Activated CD4-positive, alpha-beta T cell treated with anti-CD3 and anti-CD28 coated beads, Interleukin-2, amount 10 ng/mL, durations not matched to agents 24 days and 14 days (primary cell): ENCODE results near the gene PDCD7. TPM values are rescaled to one million over a fixed set of nuclear protein-coding genes. Genes with fewer than 3 reads are reported as not detected.
A peak's percentile ranks its signal among the peaks of the same experiment; 100 is the strongest.
"Not testable (repeated sequence)": the region's sequence is repeated elsewhere in the genome, so short reads cannot be mapped to it uniquely, and the experiment has no call there.

ENCODE experiments used
- DNase-seq: peaks from one replicate; pipeline ENCODE4 v3.0.0; 2022
- H3K27ac Mint-ChIP-seq: one replicate; pipeline ENCODE4 v1.8.0; 2022; ENCODE audit warnings: mild to moderate bottlenecking, mixed read lengths
- H3K27me3 Mint-ChIP-seq: one replicate; pipeline ENCODE4 v1.8.0; 2022; ENCODE audit warnings: mixed read lengths
- H3K36me3 Mint-ChIP-seq: one replicate; pipeline ENCODE4 v1.8.0; 2022; ENCODE audit warnings: low read depth, mild to moderate bottlenecking, mixed read lengths
- H3K4me1 Mint-ChIP-seq: one replicate; pipeline ENCODE4 v1.8.0; 2021; ENCODE audit warnings: mixed read lengths
- H3K4me3 Mint-ChIP-seq: one replicate; pipeline ENCODE4 v1.8.0; 2022; ENCODE audit warnings: mild to moderate bottlenecking, moderate library complexity, mixed read lengths
- H3K9me3 Mint-ChIP-seq: one replicate; pipeline ENCODE4 v1.8.0; 2021; ENCODE audit warnings: mixed read lengths
- intact Hi-C: fragments of 100-400 bp; cut with micrococcal nuclease; formaldehyde crosslinking; loops from one replicate; pipeline ENCODE4 v1.15.1; 2023
- total RNA-seq: library from RNA; stranded (reverse); gene quantifications from 2 replicates; pipeline ENCODE4 v1.2.3, GENCODE V29; 2022

The PDCD7 gene
- total RNA-seq, 1 donor from 2014 or later: 59.9 TPM

DNA sequence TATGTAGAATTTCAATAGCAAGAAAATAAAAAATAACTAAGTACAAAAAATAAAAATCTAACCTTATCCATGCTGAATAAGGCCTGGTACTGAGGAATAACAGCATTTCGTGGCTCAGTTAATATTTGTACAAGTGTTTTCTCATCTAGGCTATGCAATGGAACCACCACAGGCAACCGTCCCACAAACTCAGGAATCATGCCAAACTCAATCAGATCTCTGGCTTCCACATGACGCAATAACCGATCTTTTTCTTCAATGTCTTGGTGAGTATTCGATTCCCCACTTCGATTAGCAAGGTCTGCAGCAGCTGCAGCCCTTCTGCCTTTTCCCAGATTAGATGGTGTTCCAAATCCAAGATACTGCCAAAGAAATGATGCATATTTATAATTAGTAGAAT lies 21.1 kb upstream of the PDCD7 start:
- Mint-ChIP-seq H3K27me3 (no peaks in the 10 kb centered on the region), H3K36me3 (peaks cover 44% of the 10 kb centered on the region)
- intact Hi-C loops: no loop called here

DNA sequence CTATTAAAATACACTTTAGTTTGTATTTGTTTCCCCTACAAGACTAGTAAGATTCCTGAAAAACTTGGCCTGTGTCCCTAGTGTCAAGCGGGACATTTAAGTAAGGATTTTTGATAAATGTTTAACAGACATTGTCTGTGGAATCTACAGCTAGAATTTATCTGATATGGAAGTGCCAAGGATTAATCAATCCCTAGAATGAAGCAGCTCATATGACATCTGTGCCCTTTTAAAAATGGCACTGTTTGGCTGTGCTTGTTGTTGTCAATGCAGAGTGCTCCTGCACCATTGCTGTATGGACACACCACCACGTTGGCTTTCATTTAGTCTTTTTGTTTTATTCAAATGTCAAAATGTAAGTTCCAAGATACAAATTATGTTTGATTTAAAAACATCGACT lies 14.3 kb upstream of the PDCD7 start:
- intact Hi-C loops: no loop called here
- no peak overlapping the region for H3K27ac Mint-ChIP-seq
- no peak overlapping the region for H3K4me3 Mint-ChIP-seq
- H3K36me3 Mint-ChIP-seq: peaks cover 27% of the 10 kb centered on the region
- H3K4me1 Mint-ChIP-seq: no peaks in the 10 kb centered on the region
- DNase-seq: no peak
- no peaks in the 10 kb centered on the region for H3K9me3 Mint-ChIP-seq
- H3K27me3 Mint-ChIP-seq: no peaks in the 10 kb centered on the region

More for the DNA sequence above, 21.1 kb upstream of the PDCD7 start:
- Mint-ChIP-seq H3K4me3 (no peak overlapping the region), H3K4me1 (no peaks in the 10 kb centered on the region), H3K9me3 (no peaks in the 10 kb centered on the region), H3K27ac (no peak overlapping the region)
- no peak for DNase-seq

DNA sequence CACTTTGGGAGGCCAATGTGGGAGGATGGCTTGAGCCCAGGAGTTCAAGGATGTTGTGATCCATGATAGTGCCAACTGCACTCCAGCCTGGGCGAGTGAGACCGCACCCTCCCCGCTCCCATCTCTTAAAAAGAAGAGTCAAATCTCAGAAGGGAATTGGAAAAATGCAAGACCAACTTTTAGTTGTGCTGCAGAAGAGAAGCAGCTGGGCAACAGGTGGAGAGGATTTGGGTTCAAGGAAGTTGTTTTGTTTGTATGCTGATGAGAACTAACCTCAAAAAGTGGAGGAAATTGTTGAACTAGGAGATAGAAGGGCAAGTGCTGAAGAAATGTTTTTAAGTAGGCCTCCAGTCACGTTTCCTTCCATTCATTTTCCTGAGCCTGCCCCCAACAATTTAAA lies 12.8 kb upstream of the PDCD7 start:
- Mint-ChIP-seq H3K9me3 (no peaks in the 10 kb centered on the region), H3K27ac (no peak overlapping the region), H3K4me3 (no peak overlapping the region), H3K4me1 (no peaks in the 10 kb centered on the region), H3K36me3 (peaks cover 19% of the 10 kb centered on the region), H3K27me3 (no peaks in the 10 kb centered on the region)
- DNase-seq: no peak
- intact Hi-C loops: no loop called here

DNA sequence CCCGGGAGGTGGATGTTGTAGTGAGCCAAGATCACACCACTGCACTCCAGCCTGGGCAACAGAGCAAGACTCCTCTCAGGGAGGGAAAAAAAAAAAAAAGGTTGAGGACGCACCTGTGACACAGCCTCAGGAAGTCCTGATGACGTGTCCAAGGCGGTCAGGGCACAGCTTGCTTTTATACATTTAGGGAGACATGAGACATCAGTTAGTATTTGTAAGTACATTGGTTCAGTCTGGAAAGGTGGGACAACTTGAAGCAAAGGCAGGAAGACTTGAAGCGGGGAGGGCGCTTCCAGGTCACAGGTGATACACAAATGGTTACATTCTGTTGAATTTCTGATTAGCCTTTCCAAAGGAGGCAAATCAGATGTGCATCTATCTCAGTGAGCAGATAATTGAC lies 5.0 kb upstream of the PDCD7 start:
- not testable (repeated sequence) for H3K36me3 Mint-ChIP-seq, H3K9me3 Mint-ChIP-seq, H3K27me3 Mint-ChIP-seq, H3K4me3 Mint-ChIP-seq, DNase-seq, H3K4me1 Mint-ChIP-seq, H3K27ac Mint-ChIP-seq
- intact Hi-C loops: loop anchor here (10.0 kb wide), 1 partner anchor 94 kb away; the partner anchor contains the start of gene SLC51B

DNA sequence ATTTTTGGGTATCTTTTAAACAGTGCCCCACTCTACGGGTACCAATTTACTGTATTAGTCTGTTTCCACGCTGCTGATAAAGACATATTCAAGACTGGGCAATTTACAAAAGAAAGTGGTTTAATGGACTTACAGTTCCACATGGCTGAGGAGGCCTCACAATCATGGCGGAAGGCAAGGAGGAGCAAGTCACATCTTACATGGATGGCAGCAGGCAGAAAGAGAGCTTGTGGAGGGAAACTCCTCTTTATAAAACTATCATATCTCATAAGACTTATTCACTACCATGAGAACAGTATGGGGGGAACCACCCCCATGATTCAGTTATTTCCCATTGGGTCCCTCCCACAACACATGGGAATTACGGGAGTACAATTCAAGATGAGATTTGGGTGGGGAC lies 4.3 kb upstream of the PDCD7 start:
- not testable (repeated sequence) for H3K4me1 Mint-ChIP-seq, DNase-seq, H3K27me3 Mint-ChIP-seq, H3K27ac Mint-ChIP-seq, H3K9me3 Mint-ChIP-seq, H3K4me3 Mint-ChIP-seq, H3K36me3 Mint-ChIP-seq
- intact Hi-C loops: loop anchor here (10.0 kb wide), 1 partner anchor 93 kb away; the partner anchor contains the start of gene SLC51B

DNA sequence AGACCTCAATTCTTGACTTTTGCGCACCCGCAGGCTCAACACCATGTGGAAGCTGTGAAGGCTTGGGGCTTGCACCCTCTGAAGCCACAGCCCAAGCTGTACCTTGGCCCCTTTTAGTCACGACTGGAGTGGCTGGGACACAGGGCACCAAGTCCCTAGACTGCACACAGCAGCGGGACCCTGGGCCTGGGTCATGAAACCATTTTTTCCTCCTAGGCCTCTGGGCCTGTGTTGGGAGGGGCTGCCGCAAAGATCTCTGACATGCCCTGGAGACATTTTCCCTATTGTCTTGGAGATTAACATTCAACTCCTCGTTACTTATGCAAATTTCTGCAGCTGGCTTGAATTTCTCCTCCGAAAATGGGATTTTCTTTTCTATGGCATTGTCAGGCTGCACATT lies 3.5 kb upstream of the PDCD7 start:
- intact Hi-C loops: loop anchor here (10.0 kb wide), 1 partner anchor 92 kb away; the partner anchor contains the start of gene SLC51B
- not testable (repeated sequence) for H3K36me3 Mint-ChIP-seq

DNA sequence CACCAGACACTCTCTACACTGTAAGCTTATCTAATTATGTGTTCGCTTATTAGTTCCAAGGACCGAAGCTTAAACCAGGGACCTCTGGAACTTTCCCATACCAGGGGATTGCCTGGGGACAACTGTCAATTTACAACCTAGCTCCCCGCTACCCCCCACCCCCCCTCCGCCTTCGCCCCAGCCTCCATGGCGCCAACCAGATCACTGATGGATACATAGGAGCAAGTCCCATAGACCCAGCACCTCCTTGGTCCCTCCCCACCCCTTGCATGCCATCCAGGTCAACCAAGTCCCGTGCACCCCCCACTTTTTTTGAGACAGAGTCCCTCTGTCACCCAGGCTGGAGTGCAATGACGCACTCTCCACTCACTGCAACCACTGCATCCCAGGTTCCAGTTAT lies 930 bp upstream of the PDCD7 start:
- peaks cover 7% of the 10 kb centered on the region for H3K36me3 Mint-ChIP-seq

More for the DNA sequence above, 3.5 kb upstream of the PDCD7 start:
- H3K27me3 Mint-ChIP-seq, H3K27ac Mint-ChIP-seq, DNase-seq, H3K4me3 Mint-ChIP-seq, H3K9me3 Mint-ChIP-seq: not testable (repeated sequence)
- H3K4me1 Mint-ChIP-seq: peaks cover 10% of the 10 kb centered on the region

DNA sequence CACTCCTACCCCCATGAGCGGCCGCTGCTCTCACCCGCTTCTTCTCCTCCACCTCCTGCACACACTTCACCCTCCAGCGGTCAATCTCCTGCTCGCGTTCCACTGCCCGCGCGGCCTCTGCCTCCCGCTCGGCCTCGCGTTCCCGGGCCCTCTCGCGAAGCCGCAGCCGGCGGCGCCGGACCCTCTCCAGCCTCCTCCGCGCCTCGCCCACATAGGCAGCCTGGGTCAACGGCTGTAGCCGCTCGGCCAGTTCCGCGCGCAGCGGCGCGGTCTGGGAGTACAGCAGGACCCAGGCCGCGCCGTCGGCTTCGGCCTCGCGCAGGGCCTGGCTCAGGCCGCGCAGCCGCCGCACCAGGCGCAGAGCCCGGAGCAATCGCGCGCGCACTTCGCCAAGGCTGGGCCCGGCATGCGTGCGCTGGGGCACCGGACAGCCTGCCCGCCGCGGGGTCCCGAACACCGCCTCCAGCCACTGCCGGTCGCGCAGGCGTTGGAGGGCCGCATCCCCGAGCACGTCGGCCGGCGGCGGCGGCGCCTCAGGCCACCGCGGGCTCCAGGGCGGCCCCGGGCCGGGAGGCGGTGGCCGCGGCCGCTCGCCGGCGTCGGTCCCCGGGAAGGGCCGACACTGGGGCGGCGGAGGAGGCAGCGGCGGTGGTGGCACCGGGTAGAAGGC lies 595 bp downstream of the PDCD7 start:
- H3K4me1 Mint-ChIP-seq: peaks cover 25% of the 10 kb centered on the region
- H3K36me3 Mint-ChIP-seq: peaks cover 19% of the 10 kb centered on the region
- H3K9me3 Mint-ChIP-seq: peaks cover 6% of the 10 kb centered on the region
- peak overlapping the region; percentile 91 for H3K4me3 Mint-ChIP-seq
- DNase-seq: peak; percentile 80
- peak overlapping the region; percentile 89 for H3K27ac Mint-ChIP-seq
- intact Hi-C loops: loop anchor here (1.0 to 10.0 kb wide), 6 partner anchors 52 to 746 kb away; partner anchors contain the start of genes CLPX, PARP16, RNU5A-1 and SLC51B
- no peaks in the 10 kb centered on the region for H3K27me3 Mint-ChIP-seq

More for the DNA sequence above, 930 bp upstream of the PDCD7 start:
- DNase-seq: no peak
- peaks cover 24% of the 10 kb centered on the region for H3K4me1 Mint-ChIP-seq
- intact Hi-C loops: loop anchor here (5.0 to 10.0 kb wide), 2 partner anchors 90 to 142 kb away; partner anchors contain the start of gene SLC51B
- peak overlapping the region; percentile 58 for H3K27ac Mint-ChIP-seq
- H3K4me3 Mint-ChIP-seq: peak overlapping the region; percentile 87
- no peaks in the 10 kb centered on the region for H3K27me3 Mint-ChIP-seq
- H3K9me3 Mint-ChIP-seq: peaks cover 7% of the 10 kb centered on the region

DNA sequence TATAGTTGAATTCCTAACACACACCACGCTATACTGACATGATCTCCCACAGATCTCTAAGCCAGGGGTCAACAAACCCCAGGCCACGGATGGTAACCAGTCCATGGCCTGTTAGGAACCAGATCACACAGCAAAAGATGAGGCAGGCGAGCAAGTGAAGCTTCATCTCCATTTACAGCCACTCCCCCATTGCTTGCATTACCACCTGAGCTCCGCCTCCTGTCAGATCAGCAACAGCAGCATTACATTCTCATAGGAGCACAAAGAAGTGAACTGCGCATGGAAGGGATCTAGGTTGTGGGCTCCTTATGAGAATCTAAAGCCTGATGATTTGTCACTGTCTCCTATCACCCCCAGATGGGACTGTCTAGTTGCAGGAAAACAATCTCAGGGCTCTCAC lies 2.7 kb downstream of the PDCD7 start:
- peaks cover 25% of the 10 kb centered on the region for H3K4me1 Mint-ChIP-seq
- peak overlapping the region; percentile 17 for H3K4me3 Mint-ChIP-seq
- H3K27ac Mint-ChIP-seq: no peak overlapping the region
- no peaks in the 10 kb centered on the region for H3K9me3 Mint-ChIP-seq
- DNase-seq: no peak
- intact Hi-C loops: loop anchor here (5.0 to 10.0 kb wide), 2 partner anchors 86 to 139 kb away; partner anchors contain the start of gene SLC51B
- peaks cover 30% of the 10 kb centered on the region for H3K36me3 Mint-ChIP-seq
- H3K27me3 Mint-ChIP-seq: no peaks in the 10 kb centered on the region

DNA sequence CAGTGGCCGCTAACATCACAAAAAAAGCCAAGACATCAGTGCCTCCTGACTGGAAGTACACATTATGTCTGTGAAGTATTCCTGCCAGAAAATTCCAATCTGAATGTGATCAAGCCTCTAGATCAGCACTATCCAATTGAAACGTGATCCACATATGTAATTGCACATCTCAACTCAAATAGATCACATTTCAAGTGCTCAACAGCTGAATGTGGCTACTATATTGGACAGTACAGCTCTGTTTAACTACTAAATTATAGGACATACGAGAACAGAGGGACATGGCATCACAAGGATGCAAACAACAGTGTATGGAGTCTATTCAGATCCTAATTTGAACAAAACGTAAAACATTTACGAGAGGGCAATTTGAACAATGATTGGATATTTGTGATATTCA lies 18.1 kb downstream of the PDCD7 start:
- no peaks in the 10 kb centered on the region for H3K27me3 Mint-ChIP-seq
- intact Hi-C loops: no loop called here
- no peak overlapping the region for H3K4me3 Mint-ChIP-seq
- H3K27ac Mint-ChIP-seq: no peak overlapping the region
- H3K4me1 Mint-ChIP-seq: peaks cover 4% of the 10 kb centered on the region
- peaks cover 47% of the 10 kb centered on the region for H3K36me3 Mint-ChIP-seq
- DNase-seq: no peak
- no peaks in the 10 kb centered on the region for H3K9me3 Mint-ChIP-seq

DNA sequence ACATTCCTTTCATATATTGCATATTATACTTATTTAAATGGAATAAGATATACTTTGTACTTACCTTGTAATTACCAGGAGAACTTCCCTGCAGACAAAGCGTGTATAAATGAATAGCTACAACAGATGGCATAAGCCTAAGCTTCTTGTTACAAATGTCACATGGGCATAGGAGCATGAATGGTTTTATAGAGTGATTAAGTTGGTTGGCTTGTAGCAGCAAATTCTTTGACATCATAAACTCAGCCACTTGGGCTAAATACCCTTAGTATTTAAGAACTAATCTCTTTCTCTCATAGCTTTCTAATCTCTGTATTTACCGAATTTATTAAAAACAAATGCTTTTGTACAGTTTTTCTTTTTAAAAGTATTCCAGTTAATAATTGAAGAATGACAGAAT lies 18.5 kb downstream of the PDCD7 start, which contains the start of gene UBAP1L:
Gene UBAP1L (minus strand): TSS at position 115 of the 400 bp plus-strand sequence. CDS start 8,985 bp downstream, outside the sequence.
- H3K36me3 Mint-ChIP-seq: peaks cover 47% of the 10 kb centered on the region
- H3K27me3 Mint-ChIP-seq: no peaks in the 10 kb centered on the region
- no peaks in the 10 kb centered on the region for H3K9me3 Mint-ChIP-seq
- H3K4me1 Mint-ChIP-seq: peaks cover 4% of the 10 kb centered on the region
- no peak for DNase-seq
- H3K4me3 Mint-ChIP-seq: no peak within 1 kb of the TSS
- intact Hi-C loops: no loop called here
- H3K27ac Mint-ChIP-seq: no peak within 1 kb of the TSS

DNA sequence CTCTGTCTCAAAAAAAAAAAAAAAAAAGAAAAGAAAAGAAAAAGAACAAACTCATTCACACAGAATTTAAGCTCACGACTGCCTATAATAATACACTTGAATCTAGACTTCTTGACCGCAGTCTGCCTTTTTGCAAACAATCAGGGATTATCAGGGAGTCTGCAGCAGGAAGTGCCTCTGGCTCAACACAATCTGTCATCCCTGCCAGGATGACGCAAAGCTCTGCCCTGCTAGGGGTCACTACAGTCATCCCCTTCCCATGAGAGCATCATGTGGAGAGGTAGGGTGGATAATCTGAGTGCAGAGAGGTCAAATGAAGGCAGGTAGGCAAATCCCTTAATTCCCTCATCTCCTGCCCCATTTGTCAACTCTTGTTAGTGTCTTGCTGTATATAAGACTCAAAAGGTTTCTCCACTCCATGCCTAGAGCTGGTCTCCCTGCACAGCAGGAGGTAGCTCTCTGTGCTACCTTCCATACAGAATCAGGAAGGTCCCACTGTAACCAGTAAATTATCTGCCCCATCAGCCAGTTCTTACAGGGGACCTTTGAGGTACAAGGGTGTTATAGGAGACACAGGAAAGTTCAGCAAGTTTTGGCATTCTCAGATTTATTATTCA lies 22.8 kb downstream of the PDCD7 start:
- peak overlapping the region; percentile 32 for H3K27ac Mint-ChIP-seq
- H3K4me1 Mint-ChIP-seq: peaks cover 8% of the 10 kb centered on the region
- no peak for DNase-seq
- H3K4me3 Mint-ChIP-seq: no peak overlapping the region
- H3K36me3 Mint-ChIP-seq: peaks cover 26% of the 10 kb centered on the region
- intact Hi-C loops: no loop called here
- no peaks in the 10 kb centered on the region for H3K27me3 Mint-ChIP-seq
- no peaks in the 10 kb centered on the region for H3K9me3 Mint-ChIP-seq

DNA sequence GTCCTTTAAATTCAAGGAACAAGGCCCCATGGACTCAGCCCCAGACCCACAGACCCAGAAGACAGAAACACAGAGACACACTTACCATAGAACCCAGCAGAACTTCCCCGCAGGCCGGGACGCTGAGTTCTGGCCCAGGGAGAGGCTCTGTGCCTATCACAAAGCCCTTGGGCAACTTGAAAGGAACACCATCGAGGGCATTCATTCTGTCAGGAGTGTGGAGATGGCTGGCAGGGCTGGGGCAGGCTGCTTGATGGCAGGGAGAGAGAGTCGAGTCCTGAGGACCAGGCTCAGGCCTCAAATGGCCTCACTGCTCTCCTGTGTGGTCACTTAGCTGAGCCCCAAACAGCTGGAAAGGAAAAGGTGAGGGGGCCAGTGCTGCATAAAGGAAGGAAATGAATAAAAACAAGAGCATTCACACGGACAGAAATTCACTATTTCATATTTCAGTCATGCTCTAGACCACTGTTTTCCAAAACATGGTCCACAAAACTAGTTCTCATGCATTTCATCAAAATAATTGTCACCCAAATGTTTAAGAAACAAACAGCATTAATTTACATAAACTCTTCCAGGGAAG lies 27.5 kb downstream of the PDCD7 start:
- Mint-ChIP-seq H3K27ac (no peak overlapping the region), H3K4me1 (peaks cover 10% of the 10 kb centered on the region), H3K27me3 (no peaks in the 10 kb centered on the region), H3K9me3 (no peaks in the 10 kb centered on the region), H3K4me3 (no peak overlapping the region), H3K36me3 (peaks cover 22% of the 10 kb centered on the region)
- intact Hi-C loops: no loop called here
- DNase-seq: no peak

DNA sequence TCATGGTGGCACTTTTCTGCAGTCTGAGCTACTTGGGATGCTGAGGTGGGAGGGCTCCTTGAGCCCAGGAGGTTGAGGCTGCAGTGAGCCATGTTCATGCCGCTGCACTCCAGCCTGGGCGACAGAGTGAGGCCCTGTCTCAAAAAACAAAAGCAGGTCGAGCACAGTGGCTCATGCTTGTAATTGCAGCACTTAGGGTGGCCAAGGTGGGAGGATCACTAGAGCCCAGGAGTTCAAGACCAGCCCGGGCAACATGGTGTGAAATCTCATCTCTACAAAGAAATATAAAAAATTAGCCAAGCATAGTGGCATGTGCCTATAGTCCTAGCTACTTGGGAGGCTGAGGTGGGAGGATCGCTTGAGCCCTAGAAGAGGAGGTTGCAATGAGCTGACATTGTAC lies 28.6 kb downstream of the PDCD7 start:
- Mint-ChIP-seq H3K4me1 (peaks cover 10% of the 10 kb centered on the region), H3K36me3 (peaks cover 22% of the 10 kb centered on the region), H3K27me3 (no peaks in the 10 kb centered on the region), H3K27ac (no peak overlapping the region), H3K4me3 (no peak overlapping the region), H3K9me3 (no peaks in the 10 kb centered on the region)
- intact Hi-C loops: no loop called here
- no peak for DNase-seq
